Colon (tissue), 2 donors: ENCODE measurements around the gene SELENOV.

Experiments
- FAIRE-seq: peaks from 2 replicates; lab custom pipeline; 2012; peaks lifted over from hg19 to GRCh38; lab: Jason Lieb, UNC
- donor health status: control.
- donor health status: control.

The SELENOV gene

DNA sequence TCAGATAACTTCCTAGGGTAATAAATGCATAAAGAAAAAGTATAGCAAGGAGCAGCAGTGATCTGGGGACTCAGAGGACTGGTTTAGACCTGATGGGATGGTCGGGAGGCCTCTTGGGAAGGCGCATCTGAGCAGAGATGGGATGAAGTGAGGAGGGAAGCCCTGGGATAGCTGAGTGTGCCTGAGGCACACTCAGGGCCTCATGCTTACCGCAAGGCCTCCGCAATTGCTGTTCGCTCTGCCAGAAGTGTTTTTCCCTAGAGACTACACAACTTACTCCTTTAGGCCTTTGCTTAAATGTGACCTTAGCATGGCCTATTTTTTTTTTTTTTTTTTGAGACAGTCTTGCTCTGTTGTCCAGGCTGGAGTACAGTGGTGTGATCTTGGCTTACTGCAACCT is 20.3 kb upstream of the SELENOV start:
- FAIRE-seq = no peak

DNA sequence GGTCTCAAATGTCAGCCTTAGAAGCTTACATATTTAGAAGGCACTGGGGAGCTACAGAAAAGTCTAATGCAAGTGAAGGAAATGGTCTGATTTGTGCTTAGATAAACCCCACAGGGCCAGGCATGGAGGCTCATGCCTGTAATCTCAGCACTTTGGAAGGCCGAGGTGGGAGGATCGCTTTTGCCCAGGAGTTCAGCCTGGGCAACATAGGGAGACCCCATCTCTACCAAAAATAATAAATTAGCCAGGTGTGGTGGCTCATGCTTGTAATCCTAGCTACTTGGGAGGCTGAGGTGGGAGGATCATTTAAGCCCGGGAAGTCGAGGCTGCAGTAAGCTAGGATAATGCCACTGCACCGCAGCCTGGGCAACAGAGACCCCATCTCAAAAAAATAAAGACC is 18.9 kb upstream of the SELENOV start:
- FAIRE-seq = no peak

DNA sequence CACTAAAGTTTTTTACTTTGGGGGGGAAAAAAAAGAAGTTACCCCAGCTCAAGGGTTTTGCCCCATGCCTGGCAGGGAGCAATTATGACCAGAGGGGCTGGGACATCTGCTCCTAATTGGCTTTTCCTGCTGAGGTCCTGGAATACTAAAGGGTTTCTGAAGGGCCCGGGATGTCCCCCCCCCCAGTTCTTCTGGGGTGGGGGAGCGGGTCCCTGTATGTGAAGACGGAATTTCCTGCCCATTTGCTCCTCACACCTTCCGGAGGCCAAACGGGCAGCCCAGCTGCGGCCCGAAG is 17.3 kb upstream of the SELENOV start:
- no peak for FAIRE-seq

DNA sequence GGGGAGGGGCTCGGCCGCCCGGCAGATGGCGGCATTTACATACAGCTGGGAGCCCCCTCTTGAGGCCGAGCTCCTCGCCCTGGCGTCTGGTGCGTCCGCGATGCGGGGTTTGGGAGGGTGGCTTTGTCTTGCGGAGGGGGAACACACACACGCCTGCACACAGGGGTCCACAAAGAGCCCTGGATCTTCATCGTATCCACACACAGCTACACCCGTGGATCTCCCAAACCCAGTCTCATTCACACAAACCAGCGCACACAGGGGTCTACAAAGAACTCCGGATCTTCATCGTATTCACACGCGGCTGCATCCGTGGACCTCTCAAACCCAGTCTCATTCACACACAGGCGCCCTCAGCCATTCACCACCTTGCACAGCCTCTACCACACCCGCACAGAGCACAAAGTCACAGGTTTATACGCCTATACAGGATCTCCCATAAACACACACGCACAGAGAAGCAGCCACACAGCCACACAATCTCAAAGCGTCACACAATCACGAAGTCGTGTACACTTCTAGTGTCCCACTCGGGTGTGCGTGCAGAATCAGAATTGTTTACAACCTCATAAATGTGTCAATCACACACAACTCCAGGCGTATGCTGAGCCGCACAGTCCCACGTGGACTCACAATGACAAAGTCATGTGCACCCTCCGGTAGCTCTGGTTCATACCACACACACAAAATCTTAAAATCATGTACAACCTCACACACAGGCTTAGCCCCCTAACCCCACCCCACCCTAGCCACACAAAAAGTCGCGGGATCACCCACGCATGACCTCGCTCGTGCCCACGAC is 16.7 kb upstream of the SELENOV start:
- no peak for FAIRE-seq

DNA sequence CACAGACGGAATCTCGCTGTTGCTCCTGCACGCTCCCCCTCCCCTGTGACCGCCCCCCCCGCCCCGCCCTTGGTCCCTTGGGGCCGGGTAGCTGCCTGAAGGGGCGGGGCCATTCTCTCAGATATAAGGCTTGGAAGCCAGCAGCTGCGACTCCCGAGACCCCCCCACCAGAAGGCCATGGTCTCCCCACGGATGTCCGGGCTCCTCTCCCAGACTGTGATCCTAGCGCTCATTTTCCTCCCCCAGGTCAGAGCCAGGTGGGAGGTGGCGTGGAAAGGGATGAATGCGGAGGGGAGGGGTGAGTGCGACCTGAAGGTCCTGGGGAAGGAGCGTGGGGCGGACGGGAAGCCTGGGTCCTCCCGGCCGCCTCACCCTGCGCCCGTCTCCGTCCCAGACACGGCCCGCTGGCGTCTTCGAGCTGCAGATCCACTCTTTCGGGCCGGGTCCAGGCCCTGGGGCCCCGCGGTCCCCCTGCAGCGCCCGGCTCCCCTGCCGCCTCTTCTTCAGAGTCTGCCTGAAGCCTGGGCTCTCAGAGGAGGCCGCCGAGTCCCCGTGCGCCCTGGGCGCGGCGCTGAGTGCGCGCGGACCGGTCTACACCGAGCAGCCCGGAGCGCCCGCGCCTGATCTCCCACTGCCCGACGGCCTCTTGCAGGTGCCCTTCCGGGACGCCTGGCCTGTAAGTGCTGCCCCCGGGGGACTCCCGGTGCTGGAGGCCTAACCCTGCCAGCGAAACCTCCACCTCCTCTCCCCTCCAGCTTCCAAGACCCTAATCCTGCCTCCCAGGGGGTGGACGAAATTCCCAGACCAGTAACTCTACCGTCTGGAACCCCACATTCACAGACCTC is 15.9 kb upstream of the SELENOV start, which contains the start of gene DLL3:
TSS of gene DLL3 (plus strand) at position 150 of the 845 bp plus-strand sequence. CDS start at position 178, 28 bp downstream.
- no peak for FAIRE-seq

DNA sequence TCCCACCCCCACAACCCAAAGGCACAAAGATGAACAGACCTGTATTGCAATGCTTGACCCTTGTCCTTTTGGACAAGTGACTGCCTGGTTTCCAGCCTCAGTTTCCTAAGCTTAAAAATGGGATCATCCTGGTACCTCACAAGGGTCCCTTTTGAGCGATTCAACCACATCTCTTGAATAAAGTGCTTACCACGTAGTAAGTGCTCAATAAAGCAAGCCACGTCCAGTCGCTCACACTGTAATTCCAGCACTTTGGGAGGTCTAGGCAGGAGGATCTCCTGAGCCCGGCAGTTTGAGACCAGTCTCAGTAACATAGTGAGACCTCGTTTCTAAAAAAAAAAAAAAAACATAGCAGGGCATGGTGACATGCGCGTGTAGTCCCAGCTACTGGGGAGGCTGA is 15.0 kb upstream of the SELENOV start:
- FAIRE-seq = no peak

DNA sequence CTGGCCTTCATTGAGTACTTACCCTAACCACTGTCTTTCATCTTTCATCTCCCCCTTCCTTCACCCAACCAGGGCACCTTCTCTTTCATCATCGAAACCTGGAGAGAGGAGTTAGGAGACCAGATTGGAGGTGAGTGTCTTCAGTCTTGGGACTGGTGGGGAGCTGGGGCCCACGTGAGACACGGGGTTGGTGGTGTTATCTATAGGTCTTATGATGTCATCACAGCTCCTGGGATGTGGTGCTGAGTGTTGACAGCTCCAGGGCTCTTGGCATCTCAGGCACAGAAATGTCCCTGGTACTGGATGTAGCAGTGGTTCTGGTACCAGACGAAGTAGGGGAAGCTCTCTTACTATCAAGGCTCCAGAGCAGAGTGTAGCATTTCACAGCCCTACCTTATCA is 14.4 kb upstream of the SELENOV start:
- no peak for FAIRE-seq

DNA sequence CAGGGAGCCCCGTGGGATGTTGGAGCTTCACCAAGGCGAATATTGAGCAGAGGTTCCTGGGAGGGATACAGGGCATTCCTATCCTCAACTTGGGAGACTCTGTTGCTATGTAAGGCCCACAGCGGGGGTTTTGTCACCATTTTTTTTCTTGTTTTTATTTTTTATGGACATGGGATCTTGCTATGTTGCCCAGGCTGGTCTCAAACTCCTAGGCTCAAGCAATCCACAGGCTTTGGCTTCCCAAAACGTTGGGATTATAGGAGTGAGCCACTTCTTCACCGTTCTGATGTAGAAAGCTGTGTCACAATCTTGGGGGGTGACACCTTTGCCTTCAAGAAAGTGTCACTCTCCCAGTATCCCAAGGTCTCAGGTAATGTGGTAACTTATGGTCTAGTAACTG is 13.6 kb upstream of the SELENOV start:
- no peak for FAIRE-seq

DNA sequence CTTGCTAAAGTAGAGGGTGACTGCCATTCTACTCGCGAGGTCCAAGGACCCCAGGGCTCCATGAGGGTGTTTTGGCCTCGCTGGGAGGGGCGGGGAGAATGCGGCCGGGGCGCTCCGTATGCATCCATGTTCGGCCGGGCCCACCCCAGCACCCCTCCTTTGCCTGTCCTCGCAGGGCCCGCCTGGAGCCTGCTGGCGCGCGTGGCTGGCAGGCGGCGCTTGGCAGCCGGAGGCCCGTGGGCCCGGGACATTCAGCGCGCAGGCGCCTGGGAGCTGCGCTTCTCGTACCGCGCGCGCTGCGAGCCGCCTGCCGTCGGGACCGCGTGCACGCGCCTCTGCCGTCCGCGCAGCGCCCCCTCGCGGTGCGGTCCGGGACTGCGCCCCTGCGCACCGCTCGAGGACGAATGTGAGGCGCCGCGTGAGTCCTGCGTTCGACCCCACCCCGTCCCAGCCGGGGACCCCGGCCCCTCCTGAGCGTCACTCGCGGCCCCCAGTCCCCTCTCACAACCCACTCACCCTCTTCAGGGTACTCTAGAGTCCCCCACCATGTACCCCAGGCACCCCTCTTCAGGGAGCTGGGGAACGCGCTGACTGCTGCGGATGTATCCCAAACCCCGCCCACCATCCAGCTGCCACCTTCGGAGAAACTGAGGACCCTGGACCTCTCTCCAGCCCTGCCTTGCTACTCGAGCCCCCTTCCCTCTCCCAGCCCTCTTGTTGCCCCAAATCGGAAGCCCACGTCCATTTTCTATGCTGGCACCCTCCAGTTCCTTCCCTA is 12.1 kb upstream of the SELENOV start:
- no peak for FAIRE-seq

DNA sequence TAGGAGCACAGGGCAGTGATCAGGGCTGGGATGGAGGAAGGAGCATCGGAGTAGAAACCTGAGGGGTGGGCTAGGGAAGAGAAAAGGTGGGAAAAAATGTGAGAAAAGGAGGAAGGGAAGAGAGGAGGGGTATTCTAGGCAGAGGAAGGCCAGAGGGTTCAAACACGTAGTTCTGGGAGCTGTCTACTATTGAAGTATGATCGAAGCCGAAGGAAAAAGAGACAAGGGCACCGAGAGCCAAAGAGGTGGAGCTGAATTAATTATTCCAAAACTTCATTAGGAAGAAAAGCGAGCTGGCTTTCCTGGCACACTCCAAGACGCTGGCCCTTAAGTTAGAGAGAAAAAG is 8.4 kb upstream of the SELENOV start:
- no peak for FAIRE-seq

DNA sequence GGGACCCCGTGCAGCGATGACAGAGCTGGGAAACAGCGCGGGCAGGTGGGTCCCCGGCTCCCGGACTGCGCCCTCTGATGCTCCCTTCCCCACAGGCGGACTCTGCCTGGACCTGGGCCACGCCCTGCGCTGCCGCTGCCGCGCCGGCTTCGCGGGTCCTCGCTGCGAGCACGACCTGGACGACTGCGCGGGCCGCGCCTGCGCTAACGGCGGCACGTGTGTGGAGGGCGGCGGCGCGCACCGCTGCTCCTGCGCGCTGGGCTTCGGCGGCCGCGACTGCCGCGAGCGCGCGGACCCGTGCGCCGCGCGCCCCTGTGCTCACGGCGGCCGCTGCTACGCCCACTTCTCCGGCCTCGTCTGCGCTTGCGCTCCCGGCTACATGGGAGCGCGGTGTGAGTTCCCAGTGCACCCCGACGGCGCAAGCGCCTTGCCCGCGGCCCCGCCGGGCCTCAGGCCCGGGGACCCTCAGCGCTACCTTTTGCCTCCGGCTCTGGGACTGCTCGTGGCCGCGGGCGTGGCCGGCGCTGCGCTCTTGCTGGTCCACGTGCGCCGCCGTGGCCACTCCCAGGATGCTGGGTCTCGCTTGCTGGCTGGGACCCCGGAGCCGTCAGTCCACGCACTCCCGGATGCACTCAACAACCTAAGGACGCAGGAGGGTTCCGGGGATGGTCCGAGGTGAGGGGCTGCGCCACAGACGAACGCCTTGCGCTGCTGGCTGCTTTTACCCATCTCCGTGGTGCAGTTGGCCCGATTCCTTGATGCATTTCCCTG is 7.8 kb upstream of the SELENOV start:
- FAIRE-seq = no peak

DNA sequence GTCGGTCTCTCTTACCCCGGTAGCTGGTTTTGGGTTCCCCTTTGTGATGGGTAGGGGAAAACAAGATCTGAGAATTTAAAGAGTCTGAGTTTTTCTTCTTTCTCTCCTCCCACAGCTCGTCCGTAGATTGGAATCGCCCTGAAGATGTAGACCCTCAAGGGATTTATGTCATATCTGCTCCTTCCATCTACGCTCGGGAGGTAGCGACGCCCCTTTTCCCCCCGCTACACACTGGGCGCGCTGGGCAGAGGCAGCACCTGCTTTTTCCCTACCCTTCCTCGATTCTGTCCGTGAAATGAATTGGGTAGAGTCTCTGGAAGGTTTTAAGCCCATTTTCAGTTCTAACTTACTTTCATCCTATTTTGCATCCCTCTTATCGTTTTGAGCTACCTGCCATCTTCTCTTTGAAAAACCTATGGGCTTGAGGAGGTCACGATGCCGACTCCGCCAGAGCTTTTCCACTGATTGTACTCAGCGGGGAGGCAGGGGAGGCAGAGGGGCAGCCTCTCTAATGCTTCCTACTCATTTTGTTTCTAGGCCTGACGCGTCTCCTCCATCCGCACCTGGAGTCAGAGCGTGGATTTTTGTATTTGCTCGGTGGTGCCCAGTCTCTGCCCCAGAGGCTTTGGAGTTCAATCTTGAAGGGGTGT is 7.1 kb upstream of the SELENOV start:
- FAIRE-seq = no peak

DNA sequence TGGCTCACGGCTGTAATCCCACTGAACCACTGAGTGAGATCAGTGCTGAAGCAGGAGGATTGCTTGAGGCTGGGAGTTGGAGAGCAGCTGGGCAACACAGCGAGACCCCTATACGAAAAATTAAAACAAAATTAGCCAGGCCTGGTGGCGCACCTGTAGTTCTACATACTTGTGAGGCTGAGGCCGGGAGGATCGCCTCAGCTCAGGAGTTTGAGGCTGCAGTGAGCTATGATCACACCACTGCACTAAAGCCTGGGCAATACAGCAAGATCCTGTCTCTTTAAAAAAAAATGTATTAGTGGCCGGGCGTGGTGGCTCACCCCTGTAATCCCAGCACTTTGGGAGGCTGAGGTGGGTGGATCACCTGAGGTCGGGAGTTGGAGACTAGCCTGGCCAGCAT is 6.3 kb upstream of the SELENOV start:
- FAIRE-seq = no peak

DNA sequence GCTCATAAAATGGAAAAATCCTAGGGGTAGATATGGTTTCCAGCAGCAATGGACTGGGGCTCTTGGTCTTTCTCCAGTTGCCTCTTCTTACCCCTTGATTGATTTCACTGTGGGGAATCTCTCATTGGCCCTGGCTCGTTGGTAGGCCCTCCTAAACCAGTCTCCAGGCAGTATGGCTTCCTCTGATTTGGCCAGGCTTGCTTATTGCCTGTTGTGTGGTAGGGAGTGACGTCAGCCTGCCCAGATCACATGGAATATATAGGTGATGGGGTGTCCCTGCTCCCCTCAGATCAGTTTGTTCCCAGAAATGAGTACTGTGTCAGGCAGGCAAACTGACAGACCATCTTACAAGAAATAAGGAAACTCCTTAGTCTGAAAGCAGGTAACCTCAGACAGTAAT is 5.7 kb upstream of the SELENOV start:
- FAIRE-seq = no peak

DNA sequence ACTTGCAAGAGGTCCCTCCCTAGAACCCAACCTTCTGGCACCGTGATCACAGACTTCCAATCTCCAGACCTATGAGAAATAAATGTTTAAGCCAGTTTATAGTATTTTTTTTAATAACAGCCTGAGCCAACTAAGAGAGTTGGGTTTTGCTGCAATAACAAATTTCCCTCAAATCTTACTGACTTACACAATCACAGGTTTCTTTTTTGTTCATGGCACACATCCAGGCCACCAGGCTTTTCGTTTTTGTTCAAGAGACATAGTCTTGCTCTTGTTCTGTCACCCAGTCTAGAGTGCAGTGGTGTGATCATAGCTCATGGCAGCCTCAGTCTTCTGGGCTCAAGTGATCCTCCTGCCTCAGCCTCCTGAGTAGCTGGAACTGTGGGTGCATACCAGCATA is 2.0 kb upstream of the SELENOV start:
- FAIRE-seq = no peak

DNA sequence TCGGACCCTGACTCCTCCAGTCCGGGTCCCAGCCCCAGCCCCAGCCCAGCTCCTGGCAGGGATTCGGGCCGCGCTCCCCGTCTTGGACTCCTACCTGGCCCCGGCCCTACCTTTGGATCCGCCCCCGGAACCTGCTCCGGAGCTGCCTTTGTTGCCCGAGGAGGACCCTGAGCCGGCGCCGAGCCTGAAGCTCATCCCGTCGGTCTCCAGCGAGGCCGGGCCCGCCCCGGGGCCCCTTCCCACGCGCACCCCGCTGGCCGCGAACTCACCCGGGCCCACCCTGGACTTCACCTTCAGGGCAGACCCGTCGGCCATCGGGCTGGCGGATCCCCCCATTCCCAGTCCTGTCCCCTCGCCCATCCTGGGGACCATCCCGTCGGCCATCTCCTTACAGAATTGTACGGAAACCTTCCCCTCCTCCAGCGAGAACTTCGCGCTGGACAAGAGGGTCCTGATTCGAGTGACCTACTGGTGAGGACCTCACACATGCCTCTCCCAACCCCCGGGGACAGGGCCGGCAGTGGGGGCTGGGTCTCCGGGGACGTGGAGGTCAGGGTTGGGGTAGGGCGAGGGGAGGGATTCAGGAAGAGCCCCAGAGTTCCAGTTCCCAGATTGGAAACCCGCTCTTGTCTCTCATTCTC is 732 bp downstream of the SELENOV start:
- FAIRE-seq = no peak

DNA sequence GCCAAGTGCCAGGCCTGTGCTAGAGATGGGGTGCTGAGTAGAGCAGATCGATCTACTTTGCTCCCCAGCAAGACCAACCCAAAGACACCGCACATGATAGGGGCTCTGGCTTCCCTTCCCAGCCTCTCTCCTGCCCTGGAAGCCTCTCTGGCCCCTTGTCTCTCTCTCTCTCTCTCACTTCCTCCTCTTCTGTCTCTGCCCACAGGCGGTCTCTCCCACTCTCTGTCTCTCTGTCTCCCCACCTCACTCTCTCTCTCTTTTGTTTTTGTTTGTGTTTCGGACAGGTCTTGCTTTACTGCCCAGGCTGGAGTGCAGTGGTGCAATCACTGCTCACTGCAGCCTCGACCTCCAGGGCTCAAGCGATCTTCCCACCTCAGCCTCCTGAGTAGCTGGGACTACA is 1.3 kb downstream of the SELENOV start:
- no peak for FAIRE-seq

DNA sequence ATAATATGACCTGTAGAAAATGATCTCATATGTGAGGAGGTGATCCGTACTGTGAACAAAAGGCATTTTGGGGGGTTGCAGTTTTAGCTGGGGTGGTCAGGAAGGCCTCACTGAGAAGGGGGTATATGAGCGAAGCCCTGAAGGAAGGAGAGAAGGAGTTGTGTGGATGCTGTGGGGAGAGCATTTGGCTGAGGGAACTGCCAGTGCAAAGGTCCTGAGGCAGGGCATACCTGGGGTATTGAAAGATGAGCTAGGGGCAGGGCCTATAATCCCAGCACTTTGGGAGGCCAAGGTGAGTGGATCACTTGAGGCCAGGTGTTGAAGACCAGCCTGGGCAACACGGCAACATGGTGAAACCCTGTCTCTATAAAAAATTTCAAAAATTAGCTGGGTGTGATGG is 2.5 kb downstream of the SELENOV start:
- no peak for FAIRE-seq

DNA sequence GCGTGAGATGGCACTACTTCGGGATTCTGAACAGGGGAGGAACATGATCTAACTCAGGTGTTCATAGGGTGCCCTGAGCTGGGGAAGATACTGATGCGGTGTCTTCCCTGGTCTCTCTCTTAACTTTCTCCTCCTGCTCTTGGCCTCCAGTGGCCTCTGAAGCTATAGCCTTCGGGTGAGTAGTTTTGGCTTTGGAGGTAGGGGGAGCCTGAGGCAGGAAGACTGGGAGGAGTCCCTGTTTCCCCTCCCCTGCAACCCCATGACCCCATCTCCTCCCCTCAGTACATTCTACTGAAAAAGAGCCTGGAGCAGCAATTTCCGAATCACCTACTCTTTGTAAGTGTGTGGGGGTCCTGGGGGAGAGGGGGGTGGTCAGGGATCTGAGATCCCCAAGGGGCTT is 3.5 kb downstream of the SELENOV start:
- no peak for FAIRE-seq

DNA sequence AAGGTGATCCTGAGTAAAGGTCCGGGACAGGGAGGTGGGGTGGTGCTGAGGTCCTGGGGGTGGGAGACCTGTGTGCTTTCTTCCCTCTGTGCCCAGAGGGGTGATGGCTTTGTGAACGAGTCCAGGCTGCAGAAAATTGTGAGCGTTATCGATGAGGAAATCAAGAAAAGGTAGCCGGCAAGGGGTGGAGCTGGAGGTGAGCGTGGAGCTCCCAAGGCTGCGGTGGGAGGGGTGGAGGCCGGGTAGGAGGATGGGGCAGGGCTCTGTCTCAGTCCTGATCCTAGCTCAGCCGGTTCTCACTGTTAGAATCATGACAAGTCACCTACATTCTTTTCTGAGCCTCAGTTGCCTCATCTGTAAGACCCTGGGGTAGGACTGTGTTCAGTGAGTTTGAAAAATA is 4.0 kb downstream of the SELENOV start:
- FAIRE-seq = no peak
